ENCODE results near the gene SCO1. TPM values are rescaled to one million over a fixed set of nuclear protein-coding genes. Genes with fewer than 3 reads are reported as not detected.

The SCO1 gene
- total RNA-seq, 1 experiment from 2014 or later, result 28.0 TPM

DNA sequence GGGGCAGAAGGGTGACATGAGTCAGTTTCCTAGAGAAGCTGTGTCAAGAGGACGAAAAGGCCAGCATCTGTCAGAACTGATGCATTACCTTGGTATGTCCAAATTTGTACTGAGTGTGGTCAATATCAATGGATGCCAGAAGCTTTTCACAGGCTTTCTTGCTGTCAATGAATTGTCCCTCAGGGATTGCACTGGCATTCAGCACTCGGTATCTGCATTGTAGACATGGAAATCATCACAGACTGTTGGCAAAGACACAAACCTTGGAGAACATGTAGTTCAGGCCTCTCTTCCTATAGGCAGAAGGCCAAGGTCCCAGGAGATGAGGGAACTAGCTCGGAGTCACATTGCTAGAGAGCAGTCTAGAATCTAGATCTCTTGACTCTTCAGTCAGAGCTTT is 56.9 kb downstream of the SCO1 start:
- in situ Hi-C loops (cut with HindIII; ENCODE audit: low pct_unique_long_range_greater_than_20kb, low sequenced_read_pairs), result no loop called here
- intact Hi-C loops (cut with micrococcal nuclease; ENCODE audit: unreplicated experiment), result no loop called here

DNA sequence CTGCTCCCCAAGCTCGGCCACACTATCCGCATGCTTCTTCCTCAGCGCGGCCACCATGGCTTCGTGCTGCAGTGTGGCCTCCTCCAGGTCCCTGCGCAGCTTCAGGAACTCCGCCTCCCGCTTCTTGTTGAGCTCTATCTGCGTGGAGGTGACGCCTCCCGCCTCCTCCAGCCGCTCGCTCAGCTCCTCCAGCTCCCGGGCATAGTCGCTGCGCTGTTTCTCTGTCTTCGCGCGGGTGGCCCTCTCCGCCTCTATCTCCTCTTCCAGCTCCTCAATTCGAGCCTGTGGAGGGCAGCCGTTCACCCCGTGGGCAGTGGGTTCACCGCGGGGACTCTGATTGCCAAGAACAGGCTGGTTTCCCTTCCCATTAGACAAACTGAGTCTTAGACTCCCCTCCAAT is 59.2 kb downstream of the SCO1 start:
- DNase-seq (ENCODE audit: low read depth, low spot score), result no peak
- Histone ChIP-seq H3K36me3 (ENCODE audit: control insufficient read depth, insufficient read depth, low read length) (no peaks in the 10 kb centered on the region), H3K27me3 (ENCODE audit: control insufficient read depth, insufficient read depth, low read length) (no peaks in the 10 kb centered on the region), H3K9me3 (ENCODE audit: control insufficient read depth, insufficient read depth, low read depth, low read length) (no peaks in the 10 kb centered on the region), H3K4me3 (ENCODE audit: low read depth in 2 of 2, low read length in 2 of 2) (no peak overlapping the region), H3K4me1 (ENCODE audit: control insufficient read depth, insufficient read depth, low read length) (no peaks in the 10 kb centered on the region), H3K27ac (ENCODE audit: low read length) (no peak overlapping the region)
- ChIA-PET POLR2A (no interaction called here), CTCF (no interaction called here)
- in situ Hi-C loops (cut with HindIII; ENCODE audit: low pct_unique_long_range_greater_than_20kb, low sequenced_read_pairs) (no loop called here), intact Hi-C loops (cut with micrococcal nuclease; ENCODE audit: unreplicated experiment) (no loop called here)
- no peak for ATAC-seq
- no peak for TF ChIP-seq TCF7L2 (IDR thresholded peaks at IDR 0.05; ENCODE audit: low read depth, low read length)
- TF ChIP-seq, protein P1, sequence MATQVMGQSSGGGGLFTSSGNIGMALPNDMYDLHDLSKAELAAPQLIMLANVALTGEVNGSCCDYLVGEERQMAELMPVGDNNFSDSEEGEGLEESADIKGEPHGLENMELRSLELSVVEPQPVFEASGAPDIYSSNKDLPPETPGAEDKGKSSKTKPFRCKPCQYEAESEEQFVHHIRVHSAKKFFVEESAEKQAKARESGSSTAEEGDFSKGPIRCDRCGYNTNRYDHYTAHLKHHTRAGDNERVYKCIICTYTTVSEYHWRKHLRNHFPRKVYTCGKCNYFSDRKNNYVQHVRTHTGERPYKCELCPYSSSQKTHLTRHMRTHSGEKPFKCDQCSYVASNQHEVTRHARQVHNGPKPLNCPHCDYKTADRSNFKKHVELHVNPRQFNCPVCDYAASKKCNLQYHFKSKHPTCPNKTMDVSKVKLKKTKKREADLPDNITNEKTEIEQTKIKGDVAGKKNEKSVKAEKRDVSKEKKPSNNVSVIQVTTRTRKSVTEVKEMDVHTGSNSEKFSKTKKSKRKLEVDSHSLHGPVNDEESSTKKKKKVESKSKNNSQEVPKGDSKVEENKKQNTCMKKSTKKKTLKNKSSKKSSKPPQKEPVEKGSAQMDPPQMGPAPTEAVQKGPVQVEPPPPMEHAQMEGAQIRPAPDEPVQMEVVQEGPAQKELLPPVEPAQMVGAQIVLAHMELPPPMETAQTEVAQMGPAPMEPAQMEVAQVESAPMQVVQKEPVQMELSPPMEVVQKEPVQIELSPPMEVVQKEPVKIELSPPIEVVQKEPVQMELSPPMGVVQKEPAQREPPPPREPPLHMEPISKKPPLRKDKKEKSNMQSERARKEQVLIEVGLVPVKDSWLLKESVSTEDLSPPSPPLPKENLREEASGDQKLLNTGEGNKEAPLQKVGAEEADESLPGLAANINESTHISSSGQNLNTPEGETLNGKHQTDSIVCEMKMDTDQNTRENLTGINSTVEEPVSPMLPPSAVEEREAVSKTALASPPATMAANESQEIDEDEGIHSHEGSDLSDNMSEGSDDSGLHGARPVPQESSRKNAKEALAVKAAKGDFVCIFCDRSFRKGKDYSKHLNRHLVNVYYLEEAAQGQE (IDR thresholded peaks at IDR 0.05; ENCODE audit: insufficient read depth in 1 of 2, low read depth in 2 of 2, low read length in 1 of 2), result no peak
- no peak for TF ChIP-seq POLR2AphosphoS5 (IDR thresholded peaks at IDR 0.05; ENCODE audit: low read depth, low read length)
- no peak for TF ChIP-seq SIN3A (IDR thresholded peaks at IDR 0.05; ENCODE audit: borderline replicate concordance, insufficient read depth, low read depth, low read length)
- TF ChIP-seq, protein P2, sequence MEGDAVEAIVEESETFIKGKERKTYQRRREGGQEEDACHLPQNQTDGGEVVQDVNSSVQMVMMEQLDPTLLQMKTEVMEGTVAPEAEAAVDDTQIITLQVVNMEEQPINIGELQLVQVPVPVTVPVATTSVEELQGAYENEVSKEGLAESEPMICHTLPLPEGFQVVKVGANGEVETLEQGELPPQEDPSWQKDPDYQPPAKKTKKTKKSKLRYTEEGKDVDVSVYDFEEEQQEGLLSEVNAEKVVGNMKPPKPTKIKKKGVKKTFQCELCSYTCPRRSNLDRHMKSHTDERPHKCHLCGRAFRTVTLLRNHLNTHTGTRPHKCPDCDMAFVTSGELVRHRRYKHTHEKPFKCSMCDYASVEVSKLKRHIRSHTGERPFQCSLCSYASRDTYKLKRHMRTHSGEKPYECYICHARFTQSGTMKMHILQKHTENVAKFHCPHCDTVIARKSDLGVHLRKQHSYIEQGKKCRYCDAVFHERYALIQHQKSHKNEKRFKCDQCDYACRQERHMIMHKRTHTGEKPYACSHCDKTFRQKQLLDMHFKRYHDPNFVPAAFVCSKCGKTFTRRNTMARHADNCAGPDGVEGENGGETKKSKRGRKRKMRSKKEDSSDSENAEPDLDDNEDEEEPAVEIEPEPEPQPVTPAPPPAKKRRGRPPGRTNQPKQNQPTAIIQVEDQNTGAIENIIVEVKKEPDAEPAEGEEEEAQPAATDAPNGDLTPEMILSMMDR (IDR thresholded peaks at IDR 0.05), result no peak
- BruUV-seq (replicated peaks), result no TSS peak

More for the DNA sequence above, 56.9 kb downstream of the SCO1 start:
- POLR2A ChIA-PET, result no interaction called here
- TF ChIP-seq SIN3A (IDR thresholded peaks at IDR 0.05; ENCODE audit: borderline replicate concordance, insufficient read depth, low read depth, low read length) (no peak), POLR2AphosphoS5 (IDR thresholded peaks at IDR 0.05; ENCODE audit: low read depth, low read length) (no peak), TCF7L2 (IDR thresholded peaks at IDR 0.05; ENCODE audit: low read depth, low read length) (no peak)
- TF ChIP-seq, protein P2 (IDR thresholded peaks at IDR 0.05), result no peak
- TF ChIP-seq, protein P1 (IDR thresholded peaks at IDR 0.05; ENCODE audit: insufficient read depth in 1 of 2, low read depth in 2 of 2, low read length in 1 of 2), result no peak
- Histone ChIP-seq H3K36me3 (ENCODE audit: control insufficient read depth, insufficient read depth, low read length) (no peaks in the 10 kb centered on the region), H3K27me3 (ENCODE audit: control insufficient read depth, insufficient read depth, low read length) (no peaks in the 10 kb centered on the region), H3K4me1 (ENCODE audit: control insufficient read depth, insufficient read depth, low read length) (no peaks in the 10 kb centered on the region), H3K27ac (ENCODE audit: low read length) (no peak overlapping the region), H3K4me3 (ENCODE audit: low read depth in 2 of 2, low read length in 2 of 2) (no peak overlapping the region), H3K9me3 (ENCODE audit: control insufficient read depth, insufficient read depth, low read depth, low read length) (no peaks in the 10 kb centered on the region)
- no peak for DNase-seq (ENCODE audit: low read depth, low spot score)
- no TSS peak for BruUV-seq (replicated peaks)
- CTCF ChIA-PET, result no interaction called here
- no peak for ATAC-seq

All from Panc1 (cell line).